Peyer's patch (tissue), 4 donors: Measurements from ENCODE around the gene TM2D1. TPM values are rescaled to one million over a fixed set of nuclear protein-coding genes. Genes with fewer than 3 reads are reported as not detected.

Experiments
- DNase-seq, 3 donors: peaks; one replicate each; pipeline ENCODE4 v3.0.0-alpha.2; 2017 to 2019
- H3K27ac ChIP-seq, 4 donors: fragments of 200-600 bp; sonication (generic); one replicate each; pipeline ENCODE4 v1.5.1; 2016 to 2019
- H3K27me3 ChIP-seq, 2 donors: fragments of 200-600 bp; sonication (generic); one replicate each; pipeline ENCODE4 v1.5.1; 2019
- H3K36me3 ChIP-seq, 3 donors: fragments of 200-600 bp; sonication (generic); one replicate each; pipeline ENCODE4 v1.5.1; 2016 to 2019
- H3K4me1 ChIP-seq, 4 donors: fragments of 200-600 bp; sonication (generic); one replicate each; pipeline ENCODE4 v1.5.1; 2016 to 2019
- H3K4me3 ChIP-seq, 4 donors: fragments of 200-600 bp; sonication (generic); 1 replicate in 3 of 4; 2 replicates in 1 of 4; pipeline ENCODE4 v1.5.1; 2016 to 2019; ENCODE audit warnings: mild to moderate bottlenecking in 1 of 4
- H3K9me3 ChIP-seq, 4 donors: fragments of 200-600 bp; sonication (generic); one replicate each; pipeline ENCODE4 v1.5.1; 2016 to 2019; ENCODE audit warnings: mild to moderate bottlenecking in 1 of 4
- CTCF ChIP-seq, 6 experiments: fragments of 450-650 bp in 4 of 6; fragments of 200-600 bp in 2 of 6; sonication (generic) in 1 of 6; IDR thresholded peaks; one replicate each; pipeline ENCODE4 v1.5.1; 2017 to 2019; ENCODE audit warnings: antibody characterized with exemption in 6 of 6, mild to moderate bottlenecking in 3 of 6, moderate library complexity in 1 of 6
- POLR2A ChIP-seq, 2 donors: fragments of 450-650 bp; IDR thresholded peaks; one replicate each; pipeline ENCODE4 v1.5.1; 2017; ENCODE audit warnings: antibody characterized with exemption in 2 of 2, mild to moderate bottlenecking in 2 of 2, moderate library complexity in 2 of 2
- total RNA-seq, 4 donors: library from RNA; depleted of rRNA; stranded (reverse); fragments of >200 nt; gene quantifications; one replicate each; pipeline ENCODE4 v1.1.0, GENCODE V29; 2016

Gene TM2D1
- total RNA-seq, 4 donors from 2014 or later: 25.6 to 64.8 (median 43.2) TPM

GRCh38 chr1:61636814-61637213 lies 88.1 kb downstream of the TM2D1 start:
- no peak overlapping the region for H3K27ac ChIP-seq
- no peak overlapping the region for H3K4me3 ChIP-seq
- H3K4me1 ChIP-seq: no peaks in the 10 kb centered on the region
- no peaks in the 10 kb centered on the region for H3K9me3 ChIP-seq
- H3K36me3 ChIP-seq: no peaks in the 10 kb centered on the region
- TF ChIP-seq CTCF (IDR thresholded peaks at IDR 0.05) (no peak), POLR2A (IDR thresholded peaks at IDR 0.05) (no peak)
- H3K27me3 ChIP-seq: no peaks in the 10 kb centered on the region
- DNase-seq: no peak

GRCh38 chr1:61636376-61636775 lies 88.6 kb downstream of the TM2D1 start:
- TF ChIP-seq POLR2A (IDR thresholded peaks at IDR 0.05): no peak
- no peak for TF ChIP-seq CTCF (IDR thresholded peaks at IDR 0.05)
- Histone ChIP-seq H3K9me3 (no peaks in the 10 kb centered on the region), H3K4me1 (no peaks in the 10 kb centered on the region), H3K36me3 (no peaks in the 10 kb centered on the region), H3K4me3 (no peak overlapping the region), H3K27ac (no peak overlapping the region), H3K27me3 (no peaks in the 10 kb centered on the region)
- DNase-seq: no peak

DNA sequence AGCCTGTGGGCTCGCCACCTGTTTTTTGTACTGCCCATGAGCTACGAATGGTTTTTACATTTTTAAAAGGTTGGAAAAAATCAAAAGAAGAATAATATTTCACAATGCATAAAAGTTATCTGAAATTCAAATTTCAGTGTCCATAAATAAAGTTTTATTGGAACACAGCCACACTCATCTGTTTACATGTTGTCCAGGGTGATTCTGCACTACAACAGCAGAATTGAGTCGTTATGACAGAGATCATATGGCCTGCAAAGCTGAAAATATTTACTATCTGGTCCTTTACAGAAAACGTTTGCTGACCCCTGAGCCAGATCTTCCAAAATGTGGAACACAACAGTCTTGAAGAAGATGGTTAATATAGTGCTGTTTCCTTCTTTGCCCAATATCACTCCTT lies 89.4 kb downstream of the TM2D1 start:
- no peak for DNase-seq
- Histone ChIP-seq H3K36me3 (no peaks in the 10 kb centered on the region), H3K9me3 (no peaks in the 10 kb centered on the region), H3K4me3 (no peak overlapping the region), H3K4me1 (no peaks in the 10 kb centered on the region), H3K27ac (no peak overlapping the region), H3K27me3 (no peaks in the 10 kb centered on the region)
- TF ChIP-seq CTCF (IDR thresholded peaks at IDR 0.05): no peak
- TF ChIP-seq POLR2A (IDR thresholded peaks at IDR 0.05): no peak

GRCh38 chr1:61631436-61631835 lies 93.5 kb downstream of the TM2D1 start:
- no peaks in the 10 kb centered on the region for H3K9me3 ChIP-seq
- DNase-seq: no peak
- no peak overlapping the region for H3K4me3 ChIP-seq
- no peak overlapping the region for H3K27ac ChIP-seq
- no peaks in the 10 kb centered on the region for H3K4me1 ChIP-seq
- no peaks in the 10 kb centered on the region for H3K27me3 ChIP-seq
- TF ChIP-seq POLR2A (IDR thresholded peaks at IDR 0.05) (no peak), CTCF (IDR thresholded peaks at IDR 0.05) (no peak)
- no peaks in the 10 kb centered on the region for H3K36me3 ChIP-seq

Other genes starting within 250 kb of the TM2D1 start
- 100 to 1,000 TPM; 142 to 153 (median 153) TPM for gene PATJ, start 17.3 kb upstream of the TM2D1 start, total RNA-seq